Measurements from ENCODE around the gene ZMIZ1. TPM values are rescaled to one million over a fixed set of nuclear protein-coding genes. Genes with fewer than 3 reads are reported as not detected.

ZMIZ1 gene
- polyA plus RNA-seq, 2 of the 4 experiments (the other 2 are of a cell fraction) = 8.1 to 30.3 TPM

DNA sequence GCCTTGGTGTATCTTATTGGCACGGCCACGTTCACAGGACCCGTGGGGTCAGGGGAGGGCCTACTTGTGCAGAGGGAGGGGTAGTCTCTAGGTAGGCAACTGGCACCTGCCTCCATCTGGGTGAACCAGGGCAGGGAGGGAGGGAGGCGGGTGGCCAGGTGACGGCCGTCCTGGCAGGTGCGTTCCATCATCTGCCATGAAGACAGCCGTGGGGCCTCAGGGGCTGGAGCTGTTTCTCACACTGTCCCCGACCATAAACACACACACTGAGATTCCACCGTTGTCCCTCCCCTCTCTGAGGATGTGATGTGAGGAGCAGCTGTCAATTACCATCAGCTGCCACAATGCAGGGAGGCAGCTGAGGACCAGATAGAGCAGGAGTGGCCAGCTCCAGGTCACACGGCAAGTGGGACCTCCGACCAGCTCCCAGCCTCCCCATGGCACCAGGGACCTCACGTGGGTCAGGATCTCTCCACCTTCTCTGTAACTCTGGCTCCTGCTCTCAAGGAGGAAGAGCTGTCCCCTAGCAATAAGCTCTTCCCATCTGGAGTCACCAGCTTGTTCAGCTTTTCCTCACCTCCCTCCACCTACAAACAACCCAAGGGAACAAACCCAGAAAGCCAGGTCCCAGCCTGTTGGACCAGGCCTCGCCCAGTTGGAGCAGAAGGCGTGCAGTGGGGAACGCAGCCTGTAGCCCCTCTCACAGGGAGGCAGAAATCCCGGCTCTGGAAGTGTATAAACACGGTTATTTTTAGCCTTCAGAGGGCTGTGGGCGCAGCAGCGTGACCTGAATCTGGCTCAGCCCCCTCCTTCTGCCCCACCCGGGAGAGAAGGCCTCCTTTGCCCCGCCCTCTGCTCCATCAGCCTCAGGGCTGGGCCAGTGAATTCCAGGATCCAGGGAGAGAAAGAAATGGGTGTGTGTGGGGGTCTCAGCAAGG, 33.1 kb downstream of the ZMIZ1 start:
- no peak overlapping the region for H3K4me3 ChIP-seq
- peak overlapping the region; percentile 55 for H3K4me2 ChIP-seq
- TF ChIP-seq HDAC2 (IDR thresholded peaks at IDR 0.05) (no peak), NPAS2 (CRISPR knock-in tag; IDR thresholded peaks at IDR 0.05; ENCODE audit: borderline replicate concordance) (no peak), ZNF302 (CRISPR knock-in tag; IDR thresholded peaks at IDR 0.05) (no peak), CEBPB (IDR thresholded peaks at IDR 0.05) (no peak), RNF2 (IDR thresholded peaks at IDR 0.05; ENCODE audit: borderline replicate concordance, low read depth) (no peak), KDM5A (IDR thresholded peaks at IDR 0.05) (no peak), MYC (IDR thresholded peaks at IDR 0.05; ENCODE audit: borderline replicate concordance, low read length) (no peak), EHF (CRISPR knock-in tag; IDR thresholded peaks at IDR 0.05) (no peak), TFCP2L1 (CRISPR knock-in tag; IDR thresholded peaks at IDR 0.05) (no peak)
- TF ChIP-seq, protein P1, sequence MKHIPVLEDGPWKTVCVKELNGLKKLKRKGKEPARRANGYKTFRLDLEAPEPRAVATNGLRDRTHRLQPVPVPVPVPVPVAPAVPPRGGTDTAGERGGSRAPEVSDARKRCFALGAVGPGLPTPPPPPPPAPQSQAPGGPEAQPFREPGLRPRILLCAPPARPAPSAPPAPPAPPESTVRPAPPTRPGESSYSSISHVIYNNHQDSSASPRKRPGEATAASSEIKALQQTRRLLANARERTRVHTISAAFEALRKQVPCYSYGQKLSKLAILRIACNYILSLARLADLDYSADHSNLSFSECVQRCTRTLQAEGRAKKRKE (CRISPR knock-in tag; IDR thresholded peaks at IDR 0.05; ENCODE audit: low read depth) = no peak
- peaks cover 98% of the 10 kb centered on the region for H3K4me1 ChIP-seq
- DNase-seq (ENCODE audit: low read depth in 1 of 2, low spot score in 1 of 2) = no peak
- peak; percentile 4 to 56; a peak in 3 of 6 replicates for ATAC-seq
- WGBS (ENCODE audit: missing lambda C conversion rate) = 53% methylated on average over 20 of the region's 22 CpGs
- CTCF ChIA-PET = interaction anchor here (0.5 to 8.7 kb wide), 6 partner anchors 10 to 94 kb away, joined by 3 to 65 read pairs (median 3); no protein-coding TSS in a partner anchor
- POLR2A ChIA-PET = interaction anchor here (0.5 kb wide), 1 partner anchor 48 kb away, joined by 3 read pairs; no protein-coding TSS in a partner anchor
- no peak for FAIRE-seq
- H3K27ac ChIP-seq = peak overlapping the region; percentile 46 to 92; a peak in 5 of 6 replicates
- H3K9me3 ChIP-seq = no peaks in the 10 kb centered on the region

DNA sequence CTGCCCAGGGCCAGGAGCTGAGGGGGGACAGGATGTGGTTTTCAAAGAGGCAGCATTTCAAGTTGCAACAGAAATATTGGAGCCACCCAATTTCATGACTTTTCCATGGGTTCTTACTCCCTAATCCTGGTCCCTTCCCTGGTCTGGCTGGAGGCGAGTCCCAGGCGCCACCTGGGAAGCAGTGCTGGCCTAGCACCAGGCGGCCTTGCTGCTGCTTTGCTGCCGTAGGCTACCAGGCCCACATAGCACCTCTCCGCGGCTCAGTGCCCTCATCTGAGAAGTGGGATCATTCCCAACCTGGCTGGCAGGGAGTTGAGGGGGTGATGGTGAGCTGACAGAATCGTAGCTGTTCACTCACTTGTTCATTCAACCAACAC, 33.7 kb downstream of the ZMIZ1 start:
- DNase-seq (ENCODE audit: low read depth in 1 of 2, low spot score in 1 of 2) = no peak
- TF ChIP-seq NR3C1 (IDR thresholded peaks at IDR 0.05) = no peak
- TF ChIP-seq EHF (CRISPR knock-in tag; IDR thresholded peaks at IDR 0.05) = no peak
- TF ChIP-seq, protein P2, sequence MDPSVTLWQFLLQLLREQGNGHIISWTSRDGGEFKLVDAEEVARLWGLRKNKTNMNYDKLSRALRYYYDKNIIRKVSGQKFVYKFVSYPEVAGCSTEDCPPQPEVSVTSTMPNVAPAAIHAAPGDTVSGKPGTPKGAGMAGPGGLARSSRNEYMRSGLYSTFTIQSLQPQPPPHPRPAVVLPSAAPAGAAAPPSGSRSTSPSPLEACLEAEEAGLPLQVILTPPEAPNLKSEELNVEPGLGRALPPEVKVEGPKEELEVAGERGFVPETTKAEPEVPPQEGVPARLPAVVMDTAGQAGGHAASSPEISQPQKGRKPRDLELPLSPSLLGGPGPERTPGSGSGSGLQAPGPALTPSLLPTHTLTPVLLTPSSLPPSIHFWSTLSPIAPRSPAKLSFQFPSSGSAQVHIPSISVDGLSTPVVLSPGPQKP (IDR thresholded peaks at IDR 0.05; ENCODE audit: low read depth, low read length) = no peak
- TF ChIP-seq ZSCAN20 (CRISPR knock-in tag; IDR thresholded peaks at IDR 0.05) = no peak
- no peak for TF ChIP-seq SMC3 (IDR thresholded peaks at IDR 0.05)
- no peak for TF ChIP-seq GATA3 (IDR thresholded peaks at IDR 0.05; ENCODE audit: borderline replicate concordance)
- no peak for TF ChIP-seq KDM5A (IDR thresholded peaks at IDR 0.05)
- TF ChIP-seq JUN (IDR thresholded peaks at IDR 0.05) = no peak
- no peak for TF ChIP-seq KDM1A (IDR thresholded peaks at IDR 0.05; ENCODE audit: low read depth)
- no peak for TF ChIP-seq TP53 (CRISPR knock-in tag; IDR thresholded peaks at IDR 0.05)
- TF ChIP-seq, protein P3, sequence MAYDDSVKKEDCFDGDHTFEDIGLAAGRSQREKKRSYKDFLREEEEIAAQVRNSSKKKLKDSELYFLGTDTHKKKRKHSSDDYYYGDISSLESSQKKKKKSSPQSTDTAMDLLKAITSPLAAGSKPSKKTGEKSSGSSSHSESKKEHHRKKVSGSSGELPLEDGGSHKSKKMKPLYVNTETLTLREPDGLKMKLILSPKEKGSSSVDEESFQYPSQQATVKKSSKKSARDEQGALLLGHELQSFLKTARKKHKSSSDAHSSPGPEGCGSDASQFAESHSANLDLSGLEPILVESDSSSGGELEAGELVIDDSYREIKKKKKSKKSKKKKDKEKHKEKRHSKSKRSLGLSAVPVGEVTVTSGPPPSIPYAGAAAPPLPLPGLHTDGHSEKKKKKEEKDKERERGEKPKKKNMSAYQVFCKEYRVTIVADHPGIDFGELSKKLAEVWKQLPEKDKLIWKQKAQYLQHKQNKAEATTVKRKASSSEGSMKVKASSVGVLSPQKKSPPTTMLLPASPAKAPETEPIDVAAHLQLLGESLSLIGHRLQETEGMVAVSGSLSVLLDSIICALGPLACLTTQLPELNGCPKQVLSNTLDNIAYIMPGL (CRISPR knock-in tag; IDR thresholded peaks at IDR 0.05; ENCODE audit: borderline replicate concordance) = no peak
- TF ChIP-seq RNF2 (IDR thresholded peaks at IDR 0.05; ENCODE audit: borderline replicate concordance, low read depth) = no peak
- no peak for TF ChIP-seq CHD4 (IDR thresholded peaks at IDR 0.05; ENCODE audit: borderline replicate concordance)
- TF ChIP-seq ZNF302 (CRISPR knock-in tag; IDR thresholded peaks at IDR 0.05) = no peak
- TF ChIP-seq, protein P1 (CRISPR knock-in tag; IDR thresholded peaks at IDR 0.05; ENCODE audit: low read depth) = no peak
- no peak for TF ChIP-seq HEYL (CRISPR knock-in tag; IDR thresholded peaks at IDR 0.05)
- no peak for TF ChIP-seq HOXB13 (CRISPR knock-in tag; IDR thresholded peaks at IDR 0.05; ENCODE audit: low read depth)
- Histone ChIP-seq H3K4me3 (no peak overlapping the region), H3K4me2 (peak overlapping the region; percentile 55), H3K9me3 (no peaks in the 10 kb centered on the region), H3K27ac (peak overlapping the region; percentile 46 to 92; a peak in 5 of 6 replicates), H3K4me1 (peaks cover 98% of the 10 kb centered on the region)
- ChIA-PET CTCF (interaction anchor here (0.5 to 8.7 kb wide), 5 partner anchors 30 to 94 kb away, joined by 3 to 65 read pairs (median 3); no protein-coding TSS in a partner anchor), POLR2A (no interaction called here)
- no peak for FAIRE-seq
- WGBS (ENCODE audit: missing lambda C conversion rate) = 74% methylated on average over 7 of the region's 7 CpGs
- ATAC-seq = peak; percentile 15 to 36; a peak in 3 of 6 replicates
